ENCODE measurements around the gene CTNNBL1.

Gene CTNNBL1

DNA sequence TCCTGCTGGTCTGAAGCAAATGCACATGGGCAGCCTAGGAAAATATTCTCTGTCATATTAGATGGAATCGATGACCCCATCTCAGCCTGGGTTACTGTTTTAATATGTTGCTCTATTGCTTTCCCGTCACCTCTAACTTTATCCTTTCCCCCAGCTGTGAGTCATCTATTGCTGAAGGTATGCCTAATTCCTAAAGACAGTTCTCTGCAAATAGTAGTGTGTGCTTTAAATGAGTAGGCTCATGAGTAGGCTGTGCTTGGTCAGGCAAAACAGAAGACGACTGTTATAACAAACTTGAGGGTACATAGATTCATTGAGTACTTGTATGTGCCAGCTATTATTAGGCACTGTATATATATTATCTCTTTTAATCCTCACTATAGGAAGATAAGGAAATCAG is 47.2 kb downstream of the CTNNBL1 start:
- DNase-seq (ENCODE audit: low spot score), result no peak

DNA sequence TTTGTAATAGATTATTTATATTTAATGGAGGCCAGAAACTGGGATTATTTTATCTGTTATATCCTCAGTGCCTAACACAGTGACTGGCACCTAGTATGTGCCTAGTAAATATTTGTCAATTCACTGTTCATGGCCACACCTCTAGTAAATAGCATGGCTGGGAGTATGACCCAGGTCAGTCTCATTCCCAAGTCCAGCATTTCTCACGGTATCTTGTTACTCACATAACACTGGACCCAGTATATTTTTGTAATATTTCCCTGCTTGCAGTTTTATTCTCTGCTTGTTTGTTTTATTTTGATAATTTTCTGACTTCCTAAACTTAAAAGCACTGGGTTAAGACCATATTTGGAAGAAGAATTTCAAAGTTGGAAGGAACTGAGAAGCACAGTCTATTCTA is 47.7 kb downstream of the CTNNBL1 start:
- no peak for DNase-seq (ENCODE audit: low spot score)

DNA sequence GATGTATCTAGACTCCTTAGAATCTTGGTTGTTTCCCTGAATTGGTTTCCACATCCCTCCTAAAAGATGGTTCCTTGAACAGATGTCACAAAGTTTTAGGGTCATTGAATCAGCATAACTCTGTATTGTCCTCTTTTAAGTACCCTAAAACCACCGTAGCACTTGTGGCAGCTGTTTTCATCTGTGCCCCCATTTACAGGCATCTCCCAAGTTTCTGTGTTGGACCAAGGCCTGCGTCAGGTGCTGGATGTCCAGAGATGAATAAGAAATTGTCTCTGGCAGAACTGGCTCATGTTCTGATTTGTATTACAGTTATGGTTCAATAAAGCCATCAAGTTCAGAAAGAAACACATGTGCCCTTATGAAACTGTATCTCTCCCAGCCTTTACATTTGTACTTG is 48.3 kb downstream of the CTNNBL1 start:
- no peak for DNase-seq (ENCODE audit: low spot score)

DNA sequence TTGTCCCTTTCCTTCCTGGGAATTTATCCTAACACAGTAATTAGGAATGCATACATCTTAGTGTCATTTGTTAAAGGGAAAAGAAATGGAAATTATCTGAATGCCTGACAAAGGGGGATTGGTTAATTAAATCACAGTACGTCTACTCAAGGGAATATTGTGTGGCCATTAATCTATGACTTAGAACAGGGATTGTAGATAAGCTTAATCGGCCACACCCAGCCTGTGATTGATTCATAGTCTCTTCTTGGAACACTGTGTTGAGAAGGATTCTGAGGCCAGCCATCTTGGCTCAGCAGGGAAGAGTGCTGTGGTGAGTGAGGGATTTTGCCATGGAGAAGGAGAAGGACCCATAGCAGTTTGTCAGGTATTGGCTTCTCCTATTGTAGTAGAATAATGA is 50.5 kb downstream of the CTNNBL1 start:
- no peak for DNase-seq (ENCODE audit: low spot score)

DNA sequence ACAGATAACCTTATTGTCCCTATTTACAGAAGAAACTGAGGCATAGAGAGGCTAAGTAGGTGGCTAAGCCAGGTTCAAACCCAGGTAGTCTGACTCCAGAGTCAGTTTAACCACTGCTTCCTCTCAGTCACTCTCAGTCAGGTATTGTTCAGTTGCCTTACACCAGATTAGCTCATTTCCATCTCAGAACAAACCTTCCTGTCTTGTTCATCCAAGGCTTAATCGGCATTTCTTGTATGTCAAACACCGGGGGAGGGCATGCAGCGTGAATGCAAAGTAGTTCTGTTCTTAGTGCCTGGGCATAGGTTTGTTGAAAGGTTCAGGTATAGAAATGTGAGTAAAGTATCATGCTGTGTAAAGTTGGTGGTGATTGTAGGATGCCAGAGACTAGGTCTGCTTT is 51.7 kb downstream of the CTNNBL1 start:
- no peak for DNase-seq (ENCODE audit: low spot score)

DNA sequence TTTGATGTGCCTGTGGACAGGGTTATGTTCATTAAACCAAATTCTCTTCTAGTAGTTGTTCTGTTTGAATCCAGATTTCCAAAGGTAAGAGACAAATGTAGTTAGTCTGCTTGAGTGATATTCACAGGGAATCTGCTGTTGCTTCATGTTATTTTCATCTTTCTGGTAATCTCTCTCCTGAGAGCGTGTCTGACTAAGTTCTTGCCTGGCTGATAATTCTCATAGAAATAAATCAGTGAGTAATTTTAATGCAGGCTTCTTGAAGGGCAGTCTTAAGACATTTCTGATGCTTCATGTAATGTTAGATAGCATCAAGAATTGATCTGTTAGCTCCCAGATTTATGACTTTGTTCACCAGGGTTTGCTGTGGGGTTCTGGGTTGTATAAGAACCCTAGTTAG is 54.2 kb downstream of the CTNNBL1 start:
- no peak for DNase-seq (ENCODE audit: low spot score)

DNA sequence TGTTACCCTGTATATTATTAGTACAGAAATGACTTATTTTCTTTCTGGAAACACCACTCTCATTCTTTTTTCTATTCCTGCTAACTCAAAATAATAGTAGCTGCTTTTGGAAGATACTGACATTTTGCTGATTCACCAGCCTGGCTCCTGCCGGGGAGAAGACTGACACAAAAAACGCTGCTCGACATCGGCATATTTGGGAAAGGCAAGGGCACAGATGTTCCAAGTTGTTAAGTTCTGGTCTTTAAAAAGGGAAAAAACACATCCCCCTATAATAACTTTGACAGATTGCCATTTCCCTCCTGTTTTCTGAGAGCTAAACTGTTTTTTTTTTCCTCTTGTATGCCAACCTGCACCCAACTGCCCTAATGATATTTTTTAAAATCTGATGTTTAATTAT is 55.4 kb downstream of the CTNNBL1 start:
- DNase-seq (ENCODE audit: low spot score), result no peak

DNA sequence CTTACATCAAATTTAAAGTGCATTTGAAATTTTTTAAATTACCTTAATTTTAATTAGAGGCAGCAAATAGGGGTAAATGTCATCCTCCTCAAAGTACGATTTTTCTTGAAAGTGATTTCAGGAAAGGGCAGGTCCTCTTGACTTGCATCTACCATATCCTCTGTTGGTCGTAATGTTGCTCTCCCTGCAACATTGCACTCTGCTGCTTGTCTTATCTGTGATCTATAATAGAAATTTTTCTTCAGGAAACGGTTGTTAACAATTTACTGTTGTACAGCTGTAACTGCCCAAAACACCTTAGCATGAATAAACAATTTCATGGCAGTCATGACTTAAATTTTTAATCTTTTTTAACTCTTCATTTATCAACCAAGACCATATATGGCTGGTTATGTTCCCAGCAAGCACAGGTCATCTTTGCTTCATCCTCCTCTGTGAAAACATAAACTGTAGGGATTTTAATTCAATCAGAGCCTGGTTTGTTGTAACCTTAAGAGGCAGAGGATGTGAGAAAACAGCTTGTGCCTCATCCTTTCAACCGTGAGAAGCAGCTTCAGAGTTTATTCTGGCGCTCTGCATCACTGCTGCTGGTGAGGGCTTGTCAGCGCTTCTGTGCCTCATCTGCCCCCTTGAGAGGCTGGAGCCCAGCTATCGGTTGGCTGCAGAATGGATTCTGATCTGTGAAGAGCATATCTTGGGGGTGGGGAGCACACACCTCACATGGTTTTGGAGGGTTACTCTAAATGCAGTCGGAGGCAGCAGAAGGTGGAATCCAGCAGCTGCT is 56.0 kb downstream of the CTNNBL1 start:
- no peak for DNase-seq (ENCODE audit: low spot score)

DNA sequence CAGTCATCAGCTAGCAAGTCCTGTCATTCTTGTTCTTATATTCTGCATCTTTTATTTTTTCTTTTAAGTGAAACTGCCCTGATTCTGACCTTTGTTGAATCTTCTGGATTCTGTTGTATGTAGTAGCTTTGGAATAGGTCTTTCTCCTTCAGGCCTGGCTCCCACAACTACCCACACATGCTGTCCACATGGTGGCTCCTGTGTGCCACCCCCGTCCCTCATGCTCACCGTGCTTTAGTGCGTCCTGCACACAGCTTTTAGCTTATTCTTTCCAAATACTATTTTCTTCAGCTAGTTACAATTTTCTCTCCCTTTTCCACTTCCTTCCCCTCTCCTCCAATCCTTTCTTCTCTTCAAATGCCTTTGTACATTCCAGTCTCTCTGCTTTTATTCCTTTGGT is 61.8 kb downstream of the CTNNBL1 start:
- DNase-seq (ENCODE audit: low spot score), result peak; percentile 23

DNA sequence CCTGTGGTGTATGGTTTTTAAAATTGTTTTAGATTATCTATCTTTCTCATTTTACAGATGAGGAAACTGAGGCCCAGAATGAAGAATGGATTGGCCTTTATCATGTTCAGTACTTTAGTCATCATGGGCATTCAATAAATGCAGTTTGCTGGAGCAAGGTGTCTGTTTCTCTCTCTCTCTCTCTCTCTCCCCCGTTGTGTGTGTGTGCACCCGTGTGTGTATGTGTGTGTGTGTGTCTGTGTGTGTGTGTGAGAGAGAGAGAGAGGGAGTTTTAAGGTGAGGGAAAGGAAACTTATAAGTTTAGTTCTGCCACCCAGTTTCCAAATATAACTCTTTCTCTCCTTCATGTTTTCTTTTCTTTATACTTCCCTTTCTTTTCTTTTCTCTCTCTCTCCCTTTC is 62.4 kb downstream of the CTNNBL1 start:
- no peak for DNase-seq (ENCODE audit: low spot score)

DNA sequence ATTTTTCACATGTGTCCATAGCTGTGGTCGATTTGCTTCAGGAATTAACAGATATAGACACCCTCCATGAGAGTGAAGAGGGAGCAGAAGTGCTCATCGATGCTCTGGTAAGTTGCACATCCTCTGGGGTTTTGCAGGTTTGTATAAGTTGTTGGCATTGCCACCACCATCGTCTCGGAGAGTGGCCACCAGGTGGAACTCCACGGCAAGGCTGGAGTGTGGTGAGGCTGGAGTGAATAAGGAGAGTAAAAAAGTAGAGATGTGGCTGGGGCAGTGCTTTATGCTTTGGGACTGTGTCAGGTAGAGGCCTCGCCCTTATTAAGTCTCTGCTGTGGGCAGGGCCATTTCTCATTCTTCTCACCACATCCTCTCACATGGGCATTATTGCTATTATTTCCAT is 63.7 kb downstream of the CTNNBL1 start:
- no peak for DNase-seq (ENCODE audit: low spot score)

DNA sequence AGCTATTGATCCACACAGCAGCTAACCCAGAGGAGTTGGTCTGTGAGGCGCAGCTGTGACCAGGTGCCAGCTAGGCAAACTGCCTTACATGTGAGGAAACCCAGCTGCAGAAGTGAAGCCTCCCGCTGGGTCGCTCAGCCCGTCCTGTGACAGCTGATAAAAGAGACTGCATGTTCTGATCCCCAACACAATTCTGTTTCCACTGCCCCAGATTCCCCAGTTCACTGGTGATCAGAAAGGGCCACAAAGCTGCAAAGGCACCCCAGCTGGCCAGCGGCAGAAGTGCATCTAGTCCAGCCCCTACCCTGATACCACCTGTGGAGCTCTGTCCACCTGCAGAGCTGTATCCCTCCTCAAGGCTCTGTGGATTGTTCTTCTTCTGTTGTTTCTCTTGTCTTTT is 64.5 kb downstream of the CTNNBL1 start:
- DNase-seq (ENCODE audit: low spot score), result no peak

DNA sequence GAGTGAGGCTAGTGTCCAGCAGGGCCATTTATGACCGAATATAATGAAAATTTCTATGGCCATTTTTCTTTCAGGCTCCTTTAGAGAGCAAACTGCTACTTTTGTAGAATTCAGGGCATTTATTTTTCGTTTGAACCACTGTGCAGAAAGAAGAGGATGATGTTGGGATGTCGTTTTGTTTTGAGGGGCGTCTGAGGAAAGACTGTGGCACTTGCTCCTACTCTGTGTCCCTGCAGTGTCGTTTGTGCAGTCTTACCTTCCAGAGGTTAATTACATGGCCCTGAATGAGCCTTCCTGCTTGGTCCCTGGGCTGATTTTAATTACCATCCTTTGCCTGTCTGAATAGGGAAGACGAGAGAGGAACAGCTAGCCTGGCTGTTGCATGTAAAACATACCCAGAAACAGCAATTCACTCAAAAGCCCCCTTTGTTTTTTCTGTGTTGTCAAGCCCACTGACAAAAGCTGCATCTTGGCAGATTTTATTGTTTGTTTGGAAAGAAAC is 65.3 kb downstream of the CTNNBL1 start:
- no peak for DNase-seq (ENCODE audit: low spot score)

DNA sequence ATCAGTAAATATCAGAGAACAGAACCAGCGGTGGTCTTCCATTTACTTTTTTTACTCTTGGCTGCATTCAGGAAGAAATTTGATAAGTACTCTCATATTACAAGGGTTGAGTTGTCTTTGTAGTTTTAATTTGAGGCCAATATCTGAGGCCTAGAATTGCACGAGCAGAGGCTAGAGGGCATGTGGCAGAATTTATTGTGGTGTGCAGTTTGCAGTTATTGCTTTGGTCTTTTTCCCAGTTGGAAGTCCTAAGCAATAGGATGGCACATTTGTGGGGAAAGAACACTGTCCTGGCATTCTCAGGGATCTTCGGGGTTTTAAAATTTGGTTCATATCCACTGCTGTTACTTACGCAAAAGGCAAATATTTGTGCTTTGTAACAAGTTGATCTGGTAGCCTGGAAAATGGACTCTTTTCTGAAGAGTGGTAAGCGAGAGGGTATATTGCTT is 66.0 kb downstream of the CTNNBL1 start:
- DNase-seq (ENCODE audit: low spot score), result no peak

DNA sequence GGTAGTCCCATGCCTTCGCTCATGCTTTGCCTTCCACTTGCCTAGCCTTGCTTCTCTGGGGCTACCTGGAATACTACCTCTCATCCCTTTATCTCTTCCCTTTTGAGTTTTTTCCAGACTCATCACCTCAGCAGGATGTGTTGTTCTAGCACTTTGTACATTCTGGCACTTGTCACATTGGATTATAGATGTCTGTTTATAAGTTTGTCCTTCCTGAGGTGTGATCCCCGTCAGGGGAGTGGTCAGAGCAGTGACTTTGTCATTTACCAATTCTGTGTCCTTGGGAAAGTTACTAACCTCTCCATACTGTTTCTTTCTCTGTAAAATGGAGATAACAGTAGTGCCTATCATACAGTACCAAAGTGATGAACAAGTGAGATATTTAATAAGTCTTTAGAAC is 66.5 kb downstream of the CTNNBL1 start:
- DNase-seq (ENCODE audit: low spot score), result no peak

DNA sequence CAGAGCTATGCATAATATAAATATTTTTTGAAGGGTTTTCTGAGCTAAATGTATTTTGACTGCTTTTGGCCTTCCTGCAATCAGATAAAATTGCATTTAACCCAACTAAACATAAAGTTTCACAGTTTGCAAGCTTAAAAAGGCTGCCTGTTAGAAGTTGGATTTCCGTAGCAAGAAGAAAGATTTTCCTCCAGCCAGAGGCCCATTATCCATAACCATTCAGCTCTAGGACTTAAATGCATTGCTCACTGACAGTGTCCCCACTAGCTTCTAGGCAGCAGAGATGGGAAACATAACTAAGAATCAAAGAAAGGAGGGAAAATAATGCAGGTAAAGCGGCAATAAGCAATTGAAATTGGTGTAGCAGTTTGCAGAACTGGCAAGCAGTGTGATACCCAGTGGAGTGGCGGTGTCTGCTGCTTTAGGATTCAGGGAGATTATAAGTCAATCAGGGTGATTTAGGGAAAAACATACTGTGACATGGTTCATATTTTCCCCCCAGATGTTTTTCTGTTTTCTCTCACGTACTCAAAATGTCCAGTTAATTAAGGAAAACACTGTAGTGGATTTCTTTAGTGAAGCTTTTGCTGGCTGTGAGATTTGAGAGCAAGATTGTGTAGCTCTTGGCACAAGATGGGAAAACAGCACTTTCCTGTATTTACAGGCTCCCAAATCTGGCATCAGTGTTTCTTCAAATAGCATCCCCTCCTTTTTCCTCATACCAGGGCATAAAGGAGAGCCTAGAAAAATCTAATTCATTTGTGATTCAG is 69.1 kb downstream of the CTNNBL1 start:
- DNase-seq (ENCODE audit: low spot score), result no peak

DNA sequence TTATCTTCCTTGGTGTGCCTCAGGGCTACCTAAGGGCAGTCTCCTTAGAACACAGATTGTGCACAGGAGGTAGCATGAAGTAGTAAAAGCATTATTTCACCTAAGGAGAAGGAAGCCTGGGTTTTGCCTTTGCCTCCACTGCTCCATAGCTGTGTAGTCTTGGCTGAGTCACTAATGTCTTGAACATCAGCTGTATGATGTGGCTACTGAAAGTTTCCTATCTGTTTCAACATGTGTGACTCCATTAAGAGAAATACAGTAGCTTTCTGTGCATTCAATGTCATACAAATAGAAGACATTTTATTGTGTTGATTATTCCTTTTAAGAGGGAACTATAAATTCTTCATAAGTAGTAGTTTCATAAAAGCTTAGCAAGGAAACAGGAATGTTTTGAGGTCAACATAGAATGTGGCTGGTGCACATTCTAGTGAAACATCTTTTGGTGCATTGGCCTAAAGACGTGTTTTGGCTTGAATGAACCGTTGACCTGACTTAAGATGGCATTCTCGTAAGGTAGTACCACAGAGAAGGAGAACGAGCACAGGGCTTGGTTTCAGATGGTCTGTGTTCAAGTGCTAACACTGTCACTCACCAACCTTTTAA is 70.6 kb downstream of the CTNNBL1 start:
- no peak for DNase-seq (ENCODE audit: low spot score)

DNA sequence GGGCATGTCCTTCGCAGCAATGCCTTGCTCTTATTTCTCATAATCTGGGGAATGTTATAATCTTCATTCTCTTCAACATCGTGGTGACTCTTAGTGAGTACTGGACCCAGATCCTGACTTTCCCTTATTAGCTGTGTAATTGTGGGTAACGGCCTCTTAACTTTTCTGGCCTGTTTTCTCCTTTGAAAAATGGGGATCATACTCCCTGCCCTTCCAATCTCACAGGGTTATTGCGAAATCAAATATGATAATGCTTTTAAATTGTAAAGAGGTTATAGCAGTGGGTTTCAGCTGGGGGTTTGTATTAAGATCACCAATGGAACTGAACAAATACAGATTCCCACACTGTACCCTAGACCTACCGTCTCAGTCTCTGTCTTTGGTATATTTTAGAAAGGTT is 77.1 kb downstream of the CTNNBL1 start:
- no peak for DNase-seq (ENCODE audit: low spot score)

DNA sequence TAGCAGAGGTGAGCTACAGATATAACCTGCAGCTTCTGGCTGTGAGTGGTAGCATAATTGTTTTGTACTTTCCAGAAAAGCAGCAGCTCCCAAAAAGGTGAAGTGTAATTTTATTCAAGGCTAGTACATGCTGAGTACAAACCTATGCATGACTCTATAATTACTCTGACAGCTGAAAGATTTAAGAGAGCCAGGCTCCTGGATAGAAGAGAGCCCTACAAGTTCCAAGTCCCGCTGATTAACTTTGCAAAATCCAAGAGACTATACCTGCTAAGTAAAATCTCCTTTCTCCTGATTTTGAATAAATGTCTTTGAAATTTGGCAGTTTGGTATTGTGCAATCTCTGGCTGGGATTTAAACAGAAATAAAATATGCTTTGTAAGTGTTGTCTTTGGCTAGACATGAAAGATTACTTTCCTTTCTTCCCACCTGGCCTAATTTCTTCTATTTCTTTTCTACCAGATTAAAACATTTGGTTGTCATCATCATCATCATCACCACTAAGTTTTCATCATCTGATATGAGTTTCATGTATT is 79.5 kb downstream of the CTNNBL1 start:
- no peak for DNase-seq (ENCODE audit: low spot score)

DNA sequence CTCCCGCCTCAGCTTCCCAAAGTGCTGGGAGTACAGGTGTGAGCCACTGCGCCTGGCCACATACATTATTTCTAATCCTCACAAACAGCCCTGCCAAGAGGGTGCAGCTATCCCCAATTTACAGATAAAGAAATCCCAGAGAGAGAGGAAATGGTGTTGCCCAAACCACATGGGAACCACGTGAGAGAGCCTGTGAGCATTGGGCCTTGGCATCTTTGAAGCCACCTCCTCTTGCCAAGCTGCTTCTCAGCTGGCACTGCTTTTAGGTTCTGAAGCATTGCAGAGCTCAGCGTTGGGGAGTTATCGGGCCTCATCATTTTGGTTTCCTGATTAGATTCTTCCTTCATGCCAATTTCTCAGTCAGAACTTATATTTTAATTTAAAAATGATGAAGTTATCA is 80.3 kb downstream of the CTNNBL1 start:
- no peak for DNase-seq (ENCODE audit: low spot score)

DNA sequence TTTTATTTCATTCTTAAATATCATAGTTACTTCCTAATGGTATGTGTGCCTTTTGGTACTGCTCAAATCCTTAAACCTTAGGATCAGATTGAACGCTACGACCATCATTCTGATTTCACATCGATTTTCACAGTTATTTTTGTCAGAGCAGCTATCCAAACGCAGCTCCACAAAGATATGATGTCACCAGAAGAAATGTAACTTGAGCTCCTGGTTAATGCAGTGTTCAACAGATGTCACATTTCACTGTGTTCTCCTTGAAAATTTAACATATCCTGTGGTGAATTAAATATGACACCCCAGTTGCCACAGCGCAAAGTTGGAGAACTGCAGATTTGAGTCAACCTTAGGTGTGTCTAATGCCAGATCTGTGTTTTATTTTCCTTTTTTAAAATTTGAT is 81.4 kb downstream of the CTNNBL1 start:
- no peak for DNase-seq (ENCODE audit: low spot score)

DNA sequence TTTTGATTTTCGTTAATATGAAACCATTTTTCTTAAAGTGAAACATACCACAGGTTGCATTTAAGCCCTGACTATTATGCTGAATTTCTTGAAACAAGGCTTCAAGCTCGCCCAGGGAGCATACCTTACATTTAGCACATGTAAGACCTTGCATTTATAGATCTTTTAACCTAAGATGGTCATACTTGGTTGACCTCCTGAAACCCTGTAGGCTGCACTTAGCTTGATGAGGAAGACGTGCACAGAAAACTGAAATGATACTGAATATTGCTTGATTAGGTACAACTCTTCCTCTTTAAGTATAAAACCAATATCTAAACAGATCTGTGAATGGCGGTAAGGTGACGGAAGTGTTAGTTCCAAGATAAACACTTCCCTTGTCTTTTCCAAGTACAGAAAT is 82.2 kb downstream of the CTNNBL1 start:
- no peak for DNase-seq (ENCODE audit: low spot score)

DNA sequence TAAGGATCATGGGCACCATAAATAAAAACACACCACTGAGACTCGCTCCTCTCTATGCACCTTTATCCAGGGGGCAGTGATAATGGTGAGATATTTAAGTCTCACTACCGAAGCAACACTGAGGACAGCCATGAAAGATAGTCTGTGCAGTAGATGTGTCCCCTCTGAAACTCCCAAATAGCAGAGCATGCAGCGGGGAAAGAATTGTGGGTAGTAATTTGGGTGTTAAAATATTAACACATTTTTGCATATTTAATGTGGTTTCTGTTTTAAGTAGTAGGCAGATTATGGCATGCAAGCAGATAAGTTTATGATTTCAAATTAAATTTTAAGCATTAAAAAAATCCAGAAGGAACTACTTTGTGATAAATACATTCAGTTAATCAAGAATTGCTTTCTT is 82.7 kb downstream of the CTNNBL1 start:
- no peak for DNase-seq (ENCODE audit: low spot score)
